HEK293 (cell line): ENCODE measurements around the gene TSEN54.

Experiments used
- ATF2 ChIP-seq: fragments of 450-650 bp; formaldehyde crosslinking; IDR thresholded peaks from 2 replicates; pipeline ENCODE4 v1.5.1; 2016; ENCODE audit warnings: missing biosample characterization, missing genetic modification characterization, low read depth
- GLI4 ChIP-seq: fragments of 450-650 bp; formaldehyde crosslinking; IDR thresholded peaks from 2 replicates; pipeline ENCODE4 v1.5.1; 2016; ENCODE audit warnings: missing biosample characterization, missing genetic modification characterization
- GLIS2 ChIP-seq: fragments of 450-650 bp; formaldehyde crosslinking; IDR thresholded peaks from 2 replicates; pipeline ENCODE4 v1.5.1; 2016; ENCODE audit warnings: missing biosample characterization, missing genetic modification characterization
- KLF1 ChIP-seq: fragments of 450-650 bp; formaldehyde crosslinking; IDR thresholded peaks from 2 replicates; pipeline ENCODE4 v1.5.1; 2016; ENCODE audit warnings: missing biosample characterization, missing genetic modification characterization
- KLF10 ChIP-seq: fragments of 450-650 bp; IDR thresholded peaks from 2 replicates; pipeline ENCODE4 v1.5.1; 2018; ENCODE audit warnings: missing biosample characterization, mild to moderate bottlenecking, missing genetic modification characterization
- KLF8 ChIP-seq: fragments of 450-650 bp; formaldehyde crosslinking; IDR thresholded peaks from 2 replicates; pipeline ENCODE4 v1.5.1; 2016; ENCODE audit warnings: missing biosample characterization, missing genetic modification characterization
- MYNN ChIP-seq: fragments of 450-650 bp; formaldehyde crosslinking; IDR thresholded peaks from 2 replicates; pipeline ENCODE4 v1.5.1; 2016; ENCODE audit warnings: missing biosample characterization, missing genetic modification characterization, borderline replicate concordance
- MZF1 ChIP-seq: fragments of 450-650 bp; formaldehyde crosslinking; IDR thresholded peaks from 2 replicates; pipeline ENCODE4 v1.5.1; 2017; ENCODE audit warnings: missing biosample characterization, missing genetic modification characterization, borderline replicate concordance
- REPIN1 ChIP-seq: fragments of 450-650 bp; formaldehyde crosslinking; IDR thresholded peaks from 2 replicates; pipeline ENCODE4 v1.5.1; 2017; ENCODE audit warnings: missing biosample characterization, missing genetic modification characterization, low read depth
- SCRT2 ChIP-seq: fragments of 450-650 bp; formaldehyde crosslinking; IDR thresholded peaks from 2 replicates; pipeline ENCODE4 v1.5.1; 2016; ENCODE audit warnings: missing biosample characterization, missing genetic modification characterization
- YY1 ChIP-seq: fragments of 450-650 bp; formaldehyde crosslinking; IDR thresholded peaks from 2 replicates; pipeline ENCODE4 v1.5.1; 2018; ENCODE audit warnings: missing biosample characterization, missing genetic modification characterization
- ZNF157 ChIP-seq: fragments of 450-650 bp; formaldehyde crosslinking; IDR thresholded peaks from 2 replicates; pipeline ENCODE4 v1.5.1; 2016; ENCODE audit warnings: missing biosample characterization, missing genetic modification characterization
- ZNF16 ChIP-seq: fragments of 450-650 bp; formaldehyde crosslinking; IDR thresholded peaks from 2 replicates; pipeline ENCODE4 v1.5.1; 2016; ENCODE audit warnings: low read depth, missing biosample characterization, missing genetic modification characterization
- ZNF174 ChIP-seq: fragments of 450-650 bp; formaldehyde crosslinking; IDR thresholded peaks from 2 replicates; pipeline ENCODE4 v1.5.0; 2017; ENCODE audit warnings: missing biosample characterization, mild to moderate bottlenecking, missing genetic modification characterization
- ZNF18 ChIP-seq: fragments of 450-650 bp; formaldehyde crosslinking; IDR thresholded peaks from 2 replicates; pipeline ENCODE4 v1.5.1; 2016; ENCODE audit warnings: missing biosample characterization, missing genetic modification characterization
- ZNF221 ChIP-seq: fragments of 450-650 bp; formaldehyde crosslinking; IDR thresholded peaks from 2 replicates; pipeline ENCODE4 v1.5.1; 2017; ENCODE audit warnings: missing biosample characterization, missing genetic modification characterization, borderline replicate concordance
- ZNF26 ChIP-seq: fragments of 450-650 bp; formaldehyde crosslinking; IDR thresholded peaks from 2 replicates; pipeline ENCODE4 v1.5.1; 2016; ENCODE audit warnings: missing biosample characterization, missing genetic modification characterization
- ZNF302 ChIP-seq: fragments of 450-650 bp; formaldehyde crosslinking; IDR thresholded peaks from 2 replicates; pipeline ENCODE4 v1.5.1; 2016; ENCODE audit warnings: missing biosample characterization, missing genetic modification characterization, low read depth
- ZNF354C ChIP-seq: fragments of 450-650 bp; formaldehyde crosslinking; IDR thresholded peaks from 2 replicates; pipeline ENCODE4 v1.5.1; 2016; ENCODE audit warnings: missing biosample characterization, missing genetic modification characterization, low read depth, borderline replicate concordance
- ZNF426 ChIP-seq: fragments of 450-650 bp; formaldehyde crosslinking; IDR thresholded peaks from 2 replicates; pipeline ENCODE4 v1.5.1; 2017; ENCODE audit warnings: missing biosample characterization, missing genetic modification characterization, mild to moderate bottlenecking, inconsistent platforms, moderate library complexity
- ZNF513 ChIP-seq: fragments of 450-650 bp; IDR thresholded peaks from 2 replicates; pipeline ENCODE4 v1.5.1; 2018; ENCODE audit warnings: missing biosample characterization, missing genetic modification characterization
- ZNF518A ChIP-seq: fragments of 450-650 bp; formaldehyde crosslinking; conservative IDR thresholded peaks from 2 replicates; pipeline ENCODE4 v1.5.1; 2016; ENCODE audit warnings: low read depth, missing biosample characterization, missing genetic modification characterization
- ZNF521 ChIP-seq: fragments of 450-650 bp; formaldehyde crosslinking; IDR thresholded peaks from 2 replicates; pipeline ENCODE4 v1.5.1; 2017; ENCODE audit warnings: missing biosample characterization, mild to moderate bottlenecking, missing genetic modification characterization
- ZNF629 ChIP-seq: fragments of 450-650 bp; formaldehyde crosslinking; IDR thresholded peaks from 2 replicates; pipeline ENCODE4 v1.5.1; 2017; ENCODE audit warnings: missing biosample characterization, missing genetic modification characterization
- ZNF645 ChIP-seq: fragments of 450-650 bp; formaldehyde crosslinking; IDR thresholded peaks from 2 replicates; pipeline ENCODE4; 2016; ENCODE audit warnings: missing biosample characterization, missing genetic modification characterization
- ZNF677 ChIP-seq: fragments of 450-650 bp; IDR thresholded peaks from 2 replicates; pipeline ENCODE4 v1.5.0; 2018; ENCODE audit warnings: missing biosample characterization, mild to moderate bottlenecking, missing genetic modification characterization, moderate library complexity
- ZNF777 ChIP-seq: fragments of 450-650 bp; formaldehyde crosslinking; IDR thresholded peaks from 2 replicates; pipeline ENCODE4 v1.5.1; 2017; ENCODE audit warnings: missing biosample characterization, missing genetic modification characterization, borderline replicate concordance

The TSEN54 gene

GRCh38 chr17:75524970-75525805 lies 8.9 kb downstream of the TSEN54 start, which contains the start of gene LLGL2 (continued):
- TF ChIP-seq ZNF521 (tag by site-specific recombination) (no peak), KLF10 (tag by site-specific recombination) (peak; percentile 92), ZNF221 (no peak), ZNF174 (tag by site-specific recombination) (no peak), ZNF157 (no peak), ATF2 (tag by site-specific recombination) (no peak), ZNF354C (tag by site-specific recombination) (no peak), ZNF518A (tag by site-specific recombination) (no peak), SCRT2 (tag by site-specific recombination) (peak; percentile 39; the same call in 1 of the 2 replicates), KLF8 (tag by site-specific recombination) (peak; percentile 89; the same call in 1 of the 2 replicates), GLI4 (tag by site-specific recombination) (no peak), ZNF26 (tag by site-specific recombination) (no peak), KLF1 (peak; percentile 88), ZNF18 (tag by site-specific recombination) (no peak), MZF1 (peak; percentile 31; the same call in 1 of the 2 replicates), ZNF677 (tag by site-specific recombination) (no peak), ZNF645 (tag by site-specific recombination) (no peak), ZNF426 (tag by site-specific recombination) (no peak), MYNN (no peak), ZNF777 (tag by site-specific recombination) (no peak), ZNF513 (tag by site-specific recombination) (no peak), YY1 (tag by site-specific recombination) (no peak; the same call in 1 of the 2 replicates), ZNF16 (tag by site-specific recombination) (no peak), ZNF629 (tag by site-specific recombination) (peak; percentile 56; the same call in 1 of the 2 replicates), GLIS2 (peak; percentile 94), REPIN1 (tag by site-specific recombination) (peak; percentile 30; the same call in 1 of the 2 replicates), ZNF302 (tag by site-specific recombination) (no peak)
